Measurements from ENCODE around the gene IQCB1.

Gene IQCB1

DNA sequence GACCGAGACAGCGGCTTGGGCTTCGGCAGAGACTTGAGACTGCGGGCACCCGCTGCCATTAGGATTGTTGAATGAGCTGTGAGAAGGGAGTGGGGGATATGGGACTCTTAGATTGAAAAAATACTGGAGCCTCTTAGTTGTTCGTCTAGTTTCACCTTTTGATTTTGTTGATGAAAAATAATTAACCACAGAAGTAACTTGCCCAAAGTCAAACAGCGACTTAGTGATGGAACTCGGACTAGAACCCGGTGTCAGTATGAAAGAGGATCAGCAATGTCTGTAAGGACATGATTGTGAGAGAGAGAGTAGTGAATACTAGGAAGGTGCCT is 84.8 kb downstream of the IQCB1 start:
- TF ChIP-seq TAF1 (IDR thresholded peaks at IDR 0.05; ENCODE audit: borderline replicate concordance, insufficient read depth, low read length) (no peak), FOXP2 (optimal IDR thresholded peaks at IDR 0.05; ENCODE audit: borderline replicate concordance, extremely low read depth, extremely low read length, insufficient read depth) (no peak), POLR2AphosphoS5 (IDR thresholded peaks at IDR 0.05; ENCODE audit: low read depth, low read length) (no peak; the same call in 1 of the 2 replicates), SIN3A (IDR thresholded peaks at IDR 0.05; ENCODE audit: borderline replicate concordance, insufficient read depth, low read length) (no peak)
- TF ChIP-seq, protein P1, sequence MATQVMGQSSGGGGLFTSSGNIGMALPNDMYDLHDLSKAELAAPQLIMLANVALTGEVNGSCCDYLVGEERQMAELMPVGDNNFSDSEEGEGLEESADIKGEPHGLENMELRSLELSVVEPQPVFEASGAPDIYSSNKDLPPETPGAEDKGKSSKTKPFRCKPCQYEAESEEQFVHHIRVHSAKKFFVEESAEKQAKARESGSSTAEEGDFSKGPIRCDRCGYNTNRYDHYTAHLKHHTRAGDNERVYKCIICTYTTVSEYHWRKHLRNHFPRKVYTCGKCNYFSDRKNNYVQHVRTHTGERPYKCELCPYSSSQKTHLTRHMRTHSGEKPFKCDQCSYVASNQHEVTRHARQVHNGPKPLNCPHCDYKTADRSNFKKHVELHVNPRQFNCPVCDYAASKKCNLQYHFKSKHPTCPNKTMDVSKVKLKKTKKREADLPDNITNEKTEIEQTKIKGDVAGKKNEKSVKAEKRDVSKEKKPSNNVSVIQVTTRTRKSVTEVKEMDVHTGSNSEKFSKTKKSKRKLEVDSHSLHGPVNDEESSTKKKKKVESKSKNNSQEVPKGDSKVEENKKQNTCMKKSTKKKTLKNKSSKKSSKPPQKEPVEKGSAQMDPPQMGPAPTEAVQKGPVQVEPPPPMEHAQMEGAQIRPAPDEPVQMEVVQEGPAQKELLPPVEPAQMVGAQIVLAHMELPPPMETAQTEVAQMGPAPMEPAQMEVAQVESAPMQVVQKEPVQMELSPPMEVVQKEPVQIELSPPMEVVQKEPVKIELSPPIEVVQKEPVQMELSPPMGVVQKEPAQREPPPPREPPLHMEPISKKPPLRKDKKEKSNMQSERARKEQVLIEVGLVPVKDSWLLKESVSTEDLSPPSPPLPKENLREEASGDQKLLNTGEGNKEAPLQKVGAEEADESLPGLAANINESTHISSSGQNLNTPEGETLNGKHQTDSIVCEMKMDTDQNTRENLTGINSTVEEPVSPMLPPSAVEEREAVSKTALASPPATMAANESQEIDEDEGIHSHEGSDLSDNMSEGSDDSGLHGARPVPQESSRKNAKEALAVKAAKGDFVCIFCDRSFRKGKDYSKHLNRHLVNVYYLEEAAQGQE (IDR thresholded peaks at IDR 0.05; ENCODE audit: insufficient read depth in 1 of 2, low read depth in 2 of 2, low read length in 2 of 2) = no peak

DNA sequence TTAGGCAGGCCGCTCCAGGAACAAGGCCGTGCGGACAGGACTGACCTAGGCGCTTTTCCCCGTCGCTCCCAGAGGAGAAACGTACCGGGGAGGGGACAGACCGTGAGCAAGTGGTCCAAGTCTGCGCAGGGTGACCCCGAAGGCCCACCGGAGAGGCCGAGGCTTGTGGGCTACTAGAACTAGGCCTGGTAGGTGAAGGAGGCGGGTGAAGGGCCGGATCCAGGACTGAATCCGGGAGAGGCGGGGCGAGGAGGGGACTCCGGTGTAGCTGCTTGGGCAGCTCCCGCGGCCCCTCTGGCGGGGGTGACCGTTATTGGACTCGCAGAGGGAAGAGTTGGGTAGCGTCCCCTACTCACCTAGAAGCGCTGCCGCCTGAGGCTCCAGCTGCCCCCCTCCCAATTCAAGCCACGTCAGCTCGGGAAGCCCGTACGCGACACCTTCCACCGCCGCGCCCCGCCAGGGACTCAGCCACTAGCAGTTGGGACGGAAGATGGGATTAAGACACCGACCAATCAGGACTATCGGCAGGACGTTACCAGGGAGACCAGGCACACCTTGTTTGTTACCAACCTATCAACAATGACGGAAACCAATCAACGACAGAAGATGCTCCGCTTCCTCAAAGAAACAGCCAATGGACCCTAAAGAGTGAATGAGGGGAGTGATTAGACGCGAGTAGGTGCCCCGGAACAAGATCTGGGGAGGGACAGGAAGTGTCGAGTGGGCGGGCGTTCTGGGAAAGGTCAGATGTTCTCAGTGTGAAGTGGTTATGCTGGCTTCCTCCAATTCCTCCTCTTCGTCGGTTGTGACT is 85.4 kb downstream of the IQCB1 start, which contains the start of gene GOLGB1:
TSS of gene GOLGB1 (minus strand) at position 466 of the 811 bp plus-strand sequence. CDS start 18,770 bp downstream, outside the sequence.
- TF ChIP-seq SIN3A (IDR thresholded peaks at IDR 0.05; ENCODE audit: borderline replicate concordance, insufficient read depth, low read length) (peak; percentile 14; the same call in 1 of the 2 replicates), FOXP2 (optimal IDR thresholded peaks at IDR 0.05; ENCODE audit: borderline replicate concordance, extremely low read depth, extremely low read length, insufficient read depth) (no peak), POLR2AphosphoS5 (IDR thresholded peaks at IDR 0.05; ENCODE audit: low read depth, low read length) (peak; percentile 82), TAF1 (IDR thresholded peaks at IDR 0.05; ENCODE audit: borderline replicate concordance, insufficient read depth, low read length) (peak; percentile 71; the same call in 1 of the 2 replicates)
- TF ChIP-seq, protein P1 (IDR thresholded peaks at IDR 0.05; ENCODE audit: insufficient read depth in 1 of 2, low read depth in 2 of 2, low read length in 2 of 2) = no peak

- TF ChIP-seq SIN3A (IDR thresholded peaks at IDR 0.05; ENCODE audit: borderline replicate concordance, insufficient read depth, low read length) = no peak
- TF ChIP-seq, protein P1 (IDR thresholded peaks at IDR 0.05; ENCODE audit: insufficient read depth in 1 of 2, low read depth in 2 of 2, low read length in 2 of 2) = no peak
- no peak for TF ChIP-seq TAF1 (IDR thresholded peaks at IDR 0.05; ENCODE audit: borderline replicate concordance, insufficient read depth, low read length)
- no peak for TF ChIP-seq FOXP2 (optimal IDR thresholded peaks at IDR 0.05; ENCODE audit: borderline replicate concordance, extremely low read depth, extremely low read length, insufficient read depth)
- no peak for TF ChIP-seq POLR2AphosphoS5 (IDR thresholded peaks at IDR 0.05; ENCODE audit: low read depth, low read length)
These were observed 86.1 kb downstream of the IQCB1 start for GRCh38 chr3:121748680-121749275.

GRCh38 chr3:121747976-121748375 is 86.9 kb downstream of the IQCB1 start:
- TF ChIP-seq, protein P1 (IDR thresholded peaks at IDR 0.05; ENCODE audit: insufficient read depth in 1 of 2, low read depth in 2 of 2, low read length in 2 of 2) = no peak
- TF ChIP-seq FOXP2 (optimal IDR thresholded peaks at IDR 0.05; ENCODE audit: borderline replicate concordance, extremely low read depth, extremely low read length, insufficient read depth) (no peak), SIN3A (IDR thresholded peaks at IDR 0.05; ENCODE audit: borderline replicate concordance, insufficient read depth, low read length) (no peak), POLR2AphosphoS5 (IDR thresholded peaks at IDR 0.05; ENCODE audit: low read depth, low read length) (no peak), TAF1 (IDR thresholded peaks at IDR 0.05; ENCODE audit: borderline replicate concordance, insufficient read depth, low read length) (no peak)
